Right ventricle myocardium inferior (tissue), 1 donor: ENCODE measurements around the gene CNTN4. TPM values are rescaled to one million over a fixed set of nuclear protein-coding genes. Genes with fewer than 3 reads are reported as not detected.
A peak's percentile ranks its signal among the peaks of the same experiment; 100 is the strongest.

Source experiments
- ATAC-seq: fragments of 200-7000 bp; cut with Tn5 transposase; one replicate; pipeline ENCODE4 v1.9.1; 2020; ENCODE audit warnings: mild to moderate bottlenecking, moderate library complexity
- DNase-seq: peaks from one replicate; pipeline ENCODE4 v3.0.0; 2021; ENCODE audit errors: missing footprints
- intact Hi-C: fragments of 100-400 bp; cut with DNase I; formaldehyde crosslinking; loops from one replicate; pipeline ENCODE4 v1.11.0; 2022
- total RNA-seq: library from RNA; stranded (reverse); fragmentation: NEBNext Ultra II Directional; extraction: Animal tissue kit (Norgen Biotek cat#: 25700); gene quantifications from one replicate; pipeline ENCODE4 v1.2.1, GENCODE V29; 2021
- donor health status: DM: no; HTN: yes; CAD: no; lungs with severe emphysema.

CNTN4 gene
- total RNA-seq, 1 donor from 2014 or later: 2.5 TPM

DNA sequence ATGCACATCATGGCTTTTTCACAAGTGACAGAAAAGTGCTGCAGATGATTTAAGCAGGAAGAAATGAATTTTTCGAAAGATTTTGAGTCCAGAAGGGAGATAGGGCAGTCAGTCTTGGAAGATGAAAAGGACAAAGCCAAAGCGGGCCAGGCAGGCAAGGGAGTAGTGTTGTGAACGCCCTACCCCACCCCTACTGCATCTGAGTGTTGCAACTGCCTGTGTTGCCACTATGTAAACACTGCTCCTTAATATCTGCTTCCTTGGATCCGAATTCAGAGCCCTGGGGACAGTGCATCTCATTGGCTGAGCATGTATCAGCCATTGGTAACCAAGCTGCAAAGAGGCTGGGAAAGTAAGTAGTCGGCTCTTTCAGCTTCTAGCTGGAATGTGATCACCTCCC lies 39.0 kb downstream of the CNTN4 start:
- no peak for ATAC-seq
- intact Hi-C loops: no loop called here

GRCh38 chr3:2141482-2141881 lies 42.8 kb downstream of the CNTN4 start:
- intact Hi-C loops: no loop called here
- ATAC-seq (no peak), DNase-seq (no peak)

More for the DNA sequence above, 39.0 kb downstream of the CNTN4 start:
- DNase-seq: no peak

- no peak for ATAC-seq
- intact Hi-C loops: no loop called here
- DNase-seq: no peak
Observed at GRCh38 chr3:2148561-2149340, 50.1 kb downstream of the CNTN4 start.

DNA sequence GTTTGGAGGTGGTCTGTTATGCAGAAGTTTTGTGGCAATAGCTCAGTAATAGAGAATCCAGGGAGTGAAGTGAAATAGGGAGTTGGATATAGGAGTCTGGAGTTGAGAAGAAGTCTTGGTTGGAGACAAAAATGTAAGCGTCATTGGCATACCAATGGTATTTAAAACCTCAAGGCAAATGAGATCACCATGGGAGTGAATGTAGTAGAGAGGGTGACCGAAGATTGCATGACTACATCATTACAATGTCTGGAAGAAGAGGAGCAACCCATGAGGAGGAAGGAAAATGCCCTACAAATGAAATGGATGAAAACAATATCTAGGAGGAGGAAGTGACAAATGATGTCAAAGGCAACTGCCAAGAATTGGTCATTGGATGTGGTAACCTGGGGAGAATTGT lies 54.4 kb downstream of the CNTN4 start:
- DNase-seq (no peak), ATAC-seq (no peak)
- intact Hi-C loops: no loop called here

DNA sequence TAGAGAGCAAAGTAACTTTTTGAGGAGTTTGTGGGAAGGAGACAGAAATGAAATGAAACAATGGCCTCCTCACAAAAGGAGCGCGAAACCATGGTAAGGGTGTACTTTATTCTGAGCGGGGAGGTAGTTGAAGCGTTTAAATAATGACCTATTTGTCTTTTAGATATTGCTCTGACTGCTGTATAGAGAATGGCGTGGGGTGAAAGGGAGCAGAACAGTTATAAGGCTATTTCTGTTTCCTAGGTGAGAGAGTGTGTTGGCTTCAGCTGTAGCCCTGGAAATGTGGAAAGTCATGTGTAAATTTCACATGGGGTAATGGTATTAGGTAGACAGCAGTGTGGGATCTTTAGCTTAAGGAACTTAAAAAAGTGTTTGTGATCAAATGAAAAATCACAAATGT lies 54.9 kb downstream of the CNTN4 start:
- intact Hi-C loops: no loop called here
- DNase-seq (no peak), ATAC-seq (no peak)

GRCh38 chr3:2154621-2155020 lies 56.0 kb downstream of the CNTN4 start:
- no peak for ATAC-seq
- intact Hi-C loops: no loop called here

DNA sequence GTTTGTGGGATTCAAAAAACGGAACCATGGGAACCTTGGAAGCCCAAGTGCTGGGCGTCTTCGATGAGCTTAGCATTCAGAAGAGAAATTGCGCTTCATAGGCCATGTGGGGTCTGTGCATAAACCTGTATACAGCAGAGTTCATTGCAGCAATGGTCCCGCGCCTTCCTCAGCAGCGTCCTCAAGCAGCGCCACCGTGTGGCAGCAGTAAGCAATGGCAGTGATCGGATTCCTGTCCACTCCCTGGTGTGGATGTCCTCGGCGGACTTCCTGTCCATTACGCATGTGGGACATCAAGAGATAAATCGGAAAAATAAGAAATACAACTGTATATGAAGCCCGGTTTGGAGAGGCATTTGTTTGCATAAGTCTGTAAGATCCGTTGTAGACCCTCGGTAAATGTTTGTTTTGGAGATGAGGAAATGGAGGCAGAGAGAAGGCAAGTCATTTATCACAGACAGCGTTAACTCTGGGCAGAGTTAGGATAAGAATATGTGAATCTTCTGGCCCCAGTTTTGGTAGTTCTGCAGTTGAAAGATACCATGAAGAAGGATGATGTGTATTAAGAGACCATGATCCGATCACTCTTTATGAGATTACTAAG lies 57.7 kb downstream of the CNTN4 start:
- intact Hi-C loops: no loop called here
- peak; percentile 33 for DNase-seq
- ATAC-seq: no peak

More at GRCh38 chr3:2154621-2155020, 56.0 kb downstream of the CNTN4 start:
- DNase-seq: no peak

DNA sequence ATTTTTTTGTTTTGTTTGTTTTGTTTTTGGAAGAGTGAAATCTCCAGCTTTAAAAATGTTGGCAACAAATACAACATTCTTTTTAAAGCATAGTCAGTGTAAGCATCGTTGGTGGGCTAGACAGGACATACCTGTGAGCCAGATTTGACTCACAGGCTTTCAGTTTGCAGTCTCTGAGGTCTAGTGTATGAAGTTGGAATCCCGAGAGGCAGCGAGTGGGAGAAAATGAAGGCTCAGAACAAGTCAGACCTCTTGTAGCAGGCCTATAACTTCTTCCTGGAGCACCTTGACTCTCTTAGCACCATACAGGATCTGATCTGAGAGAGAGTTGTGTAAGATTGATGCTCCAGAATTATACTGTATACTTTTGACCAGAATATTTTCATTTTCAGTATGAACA lies 60.2 kb downstream of the CNTN4 start:
- ATAC-seq (no peak), DNase-seq (no peak)
- intact Hi-C loops: no loop called here

- DNase-seq: no peak
- intact Hi-C loops: no loop called here
- no peak for ATAC-seq
Observed at GRCh38 chr3:2166552-2166951, 67.9 kb downstream of the CNTN4 start.

GRCh38 chr3:2172561-2173171 lies 74.0 kb downstream of the CNTN4 start:
- intact Hi-C loops: no loop called here
- ATAC-seq (no peak), DNase-seq (no peak)

DNA sequence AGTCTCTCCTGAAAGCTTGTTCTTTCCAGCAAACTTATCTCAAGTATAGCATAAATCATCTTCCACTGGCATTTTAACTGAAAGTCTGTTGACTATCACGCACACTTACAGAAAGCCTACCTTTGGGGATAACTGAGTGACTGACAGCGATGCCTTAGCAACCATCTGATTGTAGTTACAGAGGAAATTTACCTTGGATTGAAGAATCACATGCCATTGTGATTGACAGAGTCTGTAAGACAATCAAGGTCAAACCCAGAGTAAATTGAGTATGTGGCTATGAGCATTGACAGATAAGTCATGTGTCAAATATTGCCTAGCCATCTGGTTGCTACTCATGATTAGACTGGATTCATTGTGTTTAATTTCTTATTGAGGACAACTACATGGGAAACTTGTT lies 82.0 kb downstream of the CNTN4 start:
- intact Hi-C loops: no loop called here
- no peak for DNase-seq
- no peak for ATAC-seq

DNA sequence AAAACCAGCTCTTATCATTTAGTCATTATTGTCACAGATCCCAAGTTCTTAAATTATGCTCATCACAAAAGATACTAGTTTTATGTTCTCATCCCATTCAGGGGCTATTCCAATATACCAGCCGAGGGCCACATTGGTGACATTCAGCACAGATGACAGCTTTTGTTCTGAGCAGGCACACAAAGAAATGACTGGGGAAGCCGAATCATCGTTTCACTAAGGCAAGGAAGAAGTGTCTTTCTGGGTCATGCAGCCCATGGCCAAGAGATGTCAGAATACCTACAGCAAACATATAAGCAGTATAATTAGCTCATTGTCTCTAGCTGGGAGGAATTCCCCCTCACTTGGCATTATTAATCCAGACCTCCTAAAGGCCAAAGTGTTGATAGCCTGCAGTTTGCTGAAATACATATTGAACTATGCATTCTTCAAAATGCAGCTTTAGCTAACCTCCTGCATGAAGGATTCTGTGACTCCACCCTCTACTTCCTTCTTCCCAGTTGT lies 100.2 kb downstream of the CNTN4 start:
- DNase-seq (no peak), ATAC-seq (no peak)
- intact Hi-C loops: no loop called here

- ATAC-seq (no peak), DNase-seq (no peak)
- intact Hi-C loops: no loop called here
Observed at GRCh38 chr3:2204054-2204453, 105.4 kb downstream of the CNTN4 start.

DNA sequence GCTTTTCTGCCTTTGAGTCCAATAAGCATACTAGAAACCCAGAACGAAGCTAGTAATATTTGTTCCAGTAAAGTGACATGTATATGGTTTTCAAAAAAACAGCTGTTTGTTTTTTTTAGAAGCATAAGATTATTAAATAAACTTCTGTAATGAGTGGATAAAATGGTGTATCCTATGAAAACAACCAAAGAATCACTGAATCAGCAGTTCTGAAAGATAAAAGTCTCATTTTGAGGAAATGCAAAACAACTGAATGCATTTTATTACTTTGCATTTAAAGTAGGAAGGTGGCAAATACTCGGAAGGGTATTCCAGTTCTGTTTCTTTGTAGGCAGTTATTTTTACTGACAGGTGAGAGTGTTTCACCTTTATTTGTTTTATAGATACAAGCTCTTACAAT lies 107.0 kb downstream of the CNTN4 start:
- ATAC-seq: no peak
- no peak for DNase-seq
- intact Hi-C loops: no loop called here

GRCh38 chr3:2206536-2206935 lies 107.9 kb downstream of the CNTN4 start:
- no peak for ATAC-seq
- intact Hi-C loops: no loop called here
- DNase-seq: no peak

DNA sequence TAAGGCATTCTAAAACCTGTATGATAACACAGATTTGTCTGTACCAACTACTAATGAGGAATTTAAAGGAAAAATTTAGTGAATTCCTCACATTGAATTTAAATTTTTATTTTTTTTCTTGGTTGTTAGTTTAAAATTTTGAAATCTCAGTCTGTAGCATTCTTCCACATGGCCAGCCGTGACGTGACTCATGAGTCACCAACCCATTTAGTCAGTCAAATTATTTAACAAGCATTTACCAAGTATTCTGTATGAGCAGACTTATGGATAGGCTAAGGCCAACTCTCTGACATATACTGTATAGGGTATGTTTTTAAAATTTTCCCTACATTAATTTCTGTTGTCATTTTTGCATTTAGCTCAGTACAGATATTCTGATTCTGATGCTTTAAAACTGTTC lies 112.9 kb downstream of the CNTN4 start:
- ATAC-seq: no peak
- intact Hi-C loops: no loop called here
- no peak for DNase-seq

GRCh38 chr3:2212206-2212605 lies 113.5 kb downstream of the CNTN4 start:
- ATAC-seq (no peak), DNase-seq (no peak)
- intact Hi-C loops: no loop called here

GRCh38 chr3:2218375-2218774 lies 119.7 kb downstream of the CNTN4 start:
- no peak for ATAC-seq
- DNase-seq: no peak
- intact Hi-C loops: no loop called here

GRCh38 chr3:2218816-2219215 lies 120.2 kb downstream of the CNTN4 start:
- ATAC-seq: no peak
- intact Hi-C loops: no loop called here
- no peak for DNase-seq

DNA sequence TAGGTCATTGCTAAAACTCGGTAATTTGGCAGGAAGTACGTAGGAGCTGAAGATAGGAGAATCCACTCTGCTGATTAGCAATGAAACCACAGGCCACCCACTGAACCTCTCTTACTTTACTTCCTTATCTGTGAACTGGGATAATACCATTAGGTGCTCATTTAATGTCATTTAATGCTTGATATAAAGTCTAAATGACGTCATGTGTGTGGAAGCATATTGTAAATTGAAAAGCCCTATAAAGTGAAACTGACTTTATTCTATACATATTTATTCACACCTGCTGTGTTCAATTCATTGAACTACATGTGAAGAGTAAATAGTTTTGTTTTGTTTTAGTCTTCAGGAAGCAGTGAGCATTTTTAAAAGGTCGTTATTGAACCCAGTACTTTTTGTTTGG lies 137.5 kb downstream of the CNTN4 start:
- intact Hi-C loops: no loop called here
- DNase-seq (no peak), ATAC-seq (no peak)
